Left ventricle myocardium inferior (tissue), 1 donor: Measurements from ENCODE around the gene SERPINB12. TPM values are rescaled to one million over a fixed set of nuclear protein-coding genes. Genes with fewer than 3 reads are reported as not detected.

Source experiments
- DNase-seq: peaks from one replicate; pipeline ENCODE4 v3.0.0-alpha.2; 2020
- H3K27ac ChIP-seq: fragments of 200-600 bp; replicated peaks from 2 replicates; pipeline ENCODE4 v1.8.0; 2021
- H3K27me3 ChIP-seq: fragments of 200-600 bp; 2 replicates; pipeline ENCODE4 v1.8.0; 2021; ENCODE audit warnings: low read depth
- H3K36me3 ChIP-seq: fragments of 200-600 bp; 2 replicates; pipeline ENCODE4 v1.8.0; 2021
- H3K4me1 ChIP-seq: fragments of 200-600 bp; 2 replicates; pipeline ENCODE4 v1.8.0; 2021
- H3K4me3 ChIP-seq: fragments of 200-600 bp; 2 replicates; pipeline ENCODE4 v1.8.0; 2021; ENCODE audit warnings: mild to moderate bottlenecking, moderate library complexity
- H3K9me3 ChIP-seq: fragments of 200-600 bp; replicated peaks from 2 replicates; pipeline ENCODE4 v1.8.0; 2021
- intact Hi-C: fragments of 100-400 bp; cut with micrococcal nuclease; formaldehyde crosslinking; loops from one replicate; pipeline ENCODE4 v1.11.0; 2022
- total RNA-seq: library from RNA; stranded (reverse); fragmentation: NEBNext Ultra II Directional; extraction: Animal tissue kit (Norgen Biotek cat#: 25700); gene quantifications from one replicate; pipeline ENCODE4 v1.2.1, GENCODE V29; 2021
- TF ChIP-seq, protein P1 (sequence below): fragments of 200-600 bp; IDR thresholded peaks from 2 replicates; pipeline ENCODE4 v1.8.0; 2021; ENCODE audit warnings: antibody characterized with exemption, mild to moderate bottlenecking, borderline replicate concordance
- donor health status: DM: no; HTN: yes; CAD: no; lungs with severe emphysema.

Gene SERPINB12
- total RNA-seq, 1 donor from 2014 or later = not detected

DNA sequence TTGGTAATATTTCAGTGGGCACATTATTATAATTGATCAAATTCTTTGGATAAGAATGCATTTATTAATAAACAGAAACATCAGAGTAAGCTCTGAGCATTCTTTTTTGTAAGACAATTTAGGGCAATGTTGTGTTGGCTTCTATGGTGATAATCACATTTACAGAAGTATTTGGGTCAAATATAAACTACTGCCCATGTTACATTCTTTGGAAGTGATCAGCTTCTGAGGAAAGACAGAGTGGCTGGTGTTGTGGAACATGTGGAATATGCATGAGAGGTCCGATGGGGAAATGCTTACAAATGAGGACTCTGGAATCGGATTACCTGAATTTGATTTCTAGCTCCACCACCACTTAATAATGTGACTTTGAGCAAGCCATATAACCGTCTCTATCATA is 64.4 kb downstream of the SERPINB12 start:
- DNase-seq = no peak
- no peaks in the 10 kb centered on the region for H3K4me1 ChIP-seq
- intact Hi-C loops = no loop called here
- H3K27ac ChIP-seq = no peak overlapping the region
- H3K4me3 ChIP-seq = no peak overlapping the region
- TF ChIP-seq, protein P1, sequence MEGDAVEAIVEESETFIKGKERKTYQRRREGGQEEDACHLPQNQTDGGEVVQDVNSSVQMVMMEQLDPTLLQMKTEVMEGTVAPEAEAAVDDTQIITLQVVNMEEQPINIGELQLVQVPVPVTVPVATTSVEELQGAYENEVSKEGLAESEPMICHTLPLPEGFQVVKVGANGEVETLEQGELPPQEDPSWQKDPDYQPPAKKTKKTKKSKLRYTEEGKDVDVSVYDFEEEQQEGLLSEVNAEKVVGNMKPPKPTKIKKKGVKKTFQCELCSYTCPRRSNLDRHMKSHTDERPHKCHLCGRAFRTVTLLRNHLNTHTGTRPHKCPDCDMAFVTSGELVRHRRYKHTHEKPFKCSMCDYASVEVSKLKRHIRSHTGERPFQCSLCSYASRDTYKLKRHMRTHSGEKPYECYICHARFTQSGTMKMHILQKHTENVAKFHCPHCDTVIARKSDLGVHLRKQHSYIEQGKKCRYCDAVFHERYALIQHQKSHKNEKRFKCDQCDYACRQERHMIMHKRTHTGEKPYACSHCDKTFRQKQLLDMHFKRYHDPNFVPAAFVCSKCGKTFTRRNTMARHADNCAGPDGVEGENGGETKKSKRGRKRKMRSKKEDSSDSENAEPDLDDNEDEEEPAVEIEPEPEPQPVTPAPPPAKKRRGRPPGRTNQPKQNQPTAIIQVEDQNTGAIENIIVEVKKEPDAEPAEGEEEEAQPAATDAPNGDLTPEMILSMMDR = no peak
- no peaks in the 10 kb centered on the region for H3K36me3 ChIP-seq
- no peaks in the 10 kb centered on the region for H3K27me3 ChIP-seq
- no peaks in the 10 kb centered on the region for H3K9me3 ChIP-seq

DNA sequence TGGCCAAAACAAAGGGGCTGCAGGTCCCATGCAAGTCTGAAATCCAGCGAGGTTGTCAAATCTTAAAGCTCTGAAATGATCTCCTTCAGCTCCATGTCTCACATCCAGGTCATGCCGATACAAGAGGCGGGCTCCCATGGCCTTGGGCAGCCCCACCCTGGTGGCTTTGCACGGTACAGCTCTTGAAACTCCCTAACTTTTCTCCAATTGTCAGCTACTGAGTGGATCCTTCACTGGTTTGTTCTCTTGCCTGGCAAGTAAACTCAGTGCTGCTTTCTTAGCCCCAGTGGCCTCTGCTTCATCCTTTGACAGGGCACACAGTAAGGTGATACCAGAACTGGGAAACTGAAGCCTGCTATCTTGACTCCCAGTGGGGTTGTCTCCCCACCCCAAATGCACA is 71.3 kb downstream of the SERPINB12 start:
- Histone ChIP-seq H3K4me3 (no peak overlapping the region), H3K36me3 (no peaks in the 10 kb centered on the region), H3K27me3 (no peaks in the 10 kb centered on the region), H3K9me3 (no peaks in the 10 kb centered on the region), H3K4me1 (no peaks in the 10 kb centered on the region), H3K27ac (no peak overlapping the region)
- intact Hi-C loops = no loop called here
- TF ChIP-seq, protein P1 = no peak
- no peak for DNase-seq

DNA sequence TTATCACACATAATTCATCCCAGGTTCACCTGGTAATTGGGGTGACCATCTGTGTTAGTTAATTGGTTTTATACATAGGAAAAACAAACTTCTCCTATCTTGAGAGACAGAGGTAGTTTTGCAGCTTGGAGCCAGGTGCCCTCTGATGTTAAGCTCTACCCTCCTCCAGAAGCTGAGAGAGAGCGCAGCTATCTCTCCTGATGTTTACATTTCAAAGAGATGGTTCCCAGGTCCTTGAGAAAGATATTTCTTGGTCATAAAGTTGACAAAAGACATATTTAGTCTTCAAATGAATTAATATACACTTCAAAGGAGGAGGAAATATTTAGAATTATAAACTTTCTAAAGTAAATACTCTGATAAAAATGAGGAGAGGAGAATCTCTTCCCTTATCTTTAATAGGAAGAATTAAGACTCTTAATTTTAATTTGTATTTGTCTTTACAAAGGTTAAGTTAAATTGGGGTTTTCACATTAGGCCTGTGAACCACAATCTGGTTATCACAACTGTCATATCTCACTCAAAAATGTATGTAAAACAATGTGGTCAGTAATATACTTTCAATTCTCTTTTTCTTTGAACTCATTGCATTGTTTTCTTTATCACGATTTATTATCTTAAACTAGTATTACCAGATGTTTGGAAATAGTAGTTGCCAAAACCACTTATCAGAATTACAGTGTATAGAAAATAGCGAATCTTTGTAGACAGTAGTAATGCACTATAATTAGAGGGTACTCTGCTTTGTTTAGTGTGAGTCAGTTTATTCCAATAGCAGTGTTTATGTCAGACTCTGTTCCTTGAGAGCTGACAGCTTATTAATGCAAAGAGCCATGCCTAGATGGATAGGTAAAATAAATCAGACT is 75.1 kb downstream of the SERPINB12 start:
- DNase-seq = no peak

DNA sequence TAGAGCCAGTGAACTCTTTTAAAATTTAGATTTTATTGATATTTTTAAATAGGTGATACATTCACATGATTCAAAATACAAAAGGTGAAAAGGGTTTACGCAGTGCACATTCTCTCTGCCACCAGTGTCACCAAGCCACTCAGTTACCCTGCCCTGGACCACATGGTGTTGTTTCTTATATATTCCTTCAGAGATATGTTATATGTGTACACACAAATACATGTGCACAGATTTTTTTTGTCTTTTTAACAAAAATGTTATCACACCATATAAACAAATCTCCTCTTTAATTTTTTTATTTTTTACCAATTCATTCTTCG is 75.7 kb downstream of the SERPINB12 start:
- H3K4me1 ChIP-seq = no peaks in the 10 kb centered on the region
- H3K9me3 ChIP-seq = peaks cover 29% of the 10 kb centered on the region
- H3K4me3 ChIP-seq = no peak overlapping the region
- TF ChIP-seq, protein P1 = no peak
- H3K36me3 ChIP-seq = no peaks in the 10 kb centered on the region
- no peak overlapping the region for H3K27ac ChIP-seq
- intact Hi-C loops = no loop called here
- H3K27me3 ChIP-seq = no peaks in the 10 kb centered on the region
- no peak for DNase-seq

More for the DNA sequence above, 75.1 kb downstream of the SERPINB12 start:
- H3K4me3 ChIP-seq = no peak overlapping the region
- TF ChIP-seq, protein P1 = no peak
- H3K4me1 ChIP-seq = no peaks in the 10 kb centered on the region
- no peaks in the 10 kb centered on the region for H3K36me3 ChIP-seq
- no peak overlapping the region for H3K27ac ChIP-seq
- no peaks in the 10 kb centered on the region for H3K27me3 ChIP-seq
- peaks cover 29% of the 10 kb centered on the region for H3K9me3 ChIP-seq
- intact Hi-C loops = no loop called here

Other genes starting within 250 kb of the SERPINB12 start
- 7.3 TPM for gene BCL2, start 222.6 kb upstream of the SERPINB12 start, total RNA-seq
- gene KDSR, start 175.2 kb upstream of the SERPINB12 start, total RNA-seq = 31.3 TPM
- 16.7 TPM for gene VPS4B, start 119.9 kb upstream of the SERPINB12 start, total RNA-seq
- gene SERPINB5, start 65.4 kb upstream of the SERPINB12 start, total RNA-seq = not detected
- gene SERPINB13, start 45.0 kb downstream of the SERPINB12 start, total RNA-seq = not detected
- not detected for gene SERPINB4, start 101.9 kb downstream of the SERPINB12 start, total RNA-seq
- gene SERPINB3, start 119.5 kb downstream of the SERPINB12 start, total RNA-seq = not detected
- not detected for gene SERPINB11, start 160.6 kb downstream of the SERPINB12 start, total RNA-seq
- not detected for gene SERPINB7, start 233.0 kb downstream of the SERPINB12 start, total RNA-seq